Heart left ventricle (tissue), 13 donors: ENCODE measurements around the gene N4BP2L1.

ENCODE experiments used
- POLR2A ChIP-seq, 2 donors: fragments of 450-650 bp; IDR thresholded peaks; one replicate each; pipeline ENCODE4 v1.6.1; 2017; ENCODE audit warnings: antibody characterized with exemption in 2 of 2, mild to moderate bottlenecking in 2 of 2, moderate library complexity in 2 of 2
- TF ChIP-seq, protein P1 (sequence below), 12 donors: fragments of 200-600 bp; sonication (generic) in 4 of 12; IDR thresholded peaks; one replicate each; pipeline versions ENCODE4 v1.5.0 to v1.8.0; 2018 to 2022; ENCODE audit warnings: antibody characterized with exemption in 12 of 12, mild to moderate bottlenecking in 5 of 12
- donor health status: ischemic (EF 13 %, LVEDD 7.1; RV severe dilation, severe dysfunction).
- donor health status: DM: no; HTN: yes; CAD: no.
- donor health status: DM: no; HTN: no; CAD: no.
- donor health status: ischemic (EF 25% LVEDD 6.9; RV normal size, moderate dysfunction).
- donor health status: ischemic (EF 25% LVEDD 5.7; RV mildly dilated, moderate dysfunction).
- donor health status: ischemic (EF 35%, LVEDD 5.7; RV mildly dilated, moderate dysfunction).
- donor health status: nonischemic (EF 11% LVEDD 7.7; RV severe dilation, severe dysfunction).
- donor health status: DM: yes; HTN: yes; CAD: no.
- donor health status: PGD.
- donor health status: ischemic (EF 29% LVEDD 5.4; RV normal size, mild dysfunction).
- donor health status: nonischemic (EF 23%, LVEDD 6.1; RV moderate dilation, normal function).

DNA sequence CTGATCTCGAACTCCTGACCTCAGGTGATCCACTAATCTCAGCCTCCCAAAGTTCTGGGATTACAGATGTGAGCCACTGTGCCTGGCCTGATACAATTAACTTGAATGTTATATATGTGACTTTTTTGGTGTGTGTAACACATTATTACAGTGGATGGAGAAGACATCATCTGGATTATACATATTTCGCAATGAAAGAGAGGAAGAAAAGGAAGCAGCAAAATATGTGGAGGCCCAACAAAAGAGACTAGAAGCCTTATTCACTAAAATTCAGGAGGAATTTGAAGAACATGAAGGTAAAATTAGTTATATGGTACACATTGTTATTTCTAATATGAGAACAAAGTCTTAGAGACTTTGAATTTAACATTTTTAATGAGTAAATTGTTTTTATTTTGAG lies 57.1 kb downstream of the N4BP2L1 start:
- TF ChIP-seq, protein P1, sequence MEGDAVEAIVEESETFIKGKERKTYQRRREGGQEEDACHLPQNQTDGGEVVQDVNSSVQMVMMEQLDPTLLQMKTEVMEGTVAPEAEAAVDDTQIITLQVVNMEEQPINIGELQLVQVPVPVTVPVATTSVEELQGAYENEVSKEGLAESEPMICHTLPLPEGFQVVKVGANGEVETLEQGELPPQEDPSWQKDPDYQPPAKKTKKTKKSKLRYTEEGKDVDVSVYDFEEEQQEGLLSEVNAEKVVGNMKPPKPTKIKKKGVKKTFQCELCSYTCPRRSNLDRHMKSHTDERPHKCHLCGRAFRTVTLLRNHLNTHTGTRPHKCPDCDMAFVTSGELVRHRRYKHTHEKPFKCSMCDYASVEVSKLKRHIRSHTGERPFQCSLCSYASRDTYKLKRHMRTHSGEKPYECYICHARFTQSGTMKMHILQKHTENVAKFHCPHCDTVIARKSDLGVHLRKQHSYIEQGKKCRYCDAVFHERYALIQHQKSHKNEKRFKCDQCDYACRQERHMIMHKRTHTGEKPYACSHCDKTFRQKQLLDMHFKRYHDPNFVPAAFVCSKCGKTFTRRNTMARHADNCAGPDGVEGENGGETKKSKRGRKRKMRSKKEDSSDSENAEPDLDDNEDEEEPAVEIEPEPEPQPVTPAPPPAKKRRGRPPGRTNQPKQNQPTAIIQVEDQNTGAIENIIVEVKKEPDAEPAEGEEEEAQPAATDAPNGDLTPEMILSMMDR (IDR thresholded peaks at IDR 0.05) = no peak
- TF ChIP-seq POLR2A (IDR thresholded peaks at IDR 0.05) = no peak
